Esophagus (tissue), 2 donors: ENCODE results near the gene CTDSP1. TPM values are rescaled to one million over a fixed set of nuclear protein-coding genes. Genes with fewer than 3 reads are reported as not detected.

Experiments used
- H3K27ac ChIP-seq, 2 donors: one replicate each; pipeline ENCODE4 v1.5.1; 2013; ENCODE audit warnings: low read depth in 2 of 2, mild to moderate bottlenecking in 2 of 2, inconsistent platforms in 1 of 2, low read length in 1 of 2, moderate library complexity in 1 of 2
- H3K27me3 ChIP-seq, 2 donors: one replicate each; pipeline ENCODE4 v1.6.1; 2013; ENCODE audit warnings: low read length in 2 of 2, control low read depth in 1 of 2, mild to moderate bottlenecking in 1 of 2; ENCODE audit not compliant: insufficient read depth in 2 of 2, control insufficient read depth in 1 of 2
- H3K36me3 ChIP-seq, 2 donors: one replicate each; pipeline ENCODE4 v1.6.1; 2013; ENCODE audit warnings: low read length in 1 of 2; ENCODE audit not compliant: control insufficient read depth in 2 of 2, insufficient read depth in 2 of 2
- H3K4me1 ChIP-seq, 2 donors: one replicate each; pipeline ENCODE4 v1.6.1; 2013; ENCODE audit warnings: low read length in 1 of 2; ENCODE audit not compliant: control insufficient read depth in 2 of 2, insufficient read depth in 2 of 2
- H3K4me3 ChIP-seq, 2 donors: one replicate each; pipeline ENCODE4 v1.5.1; 2013; ENCODE audit warnings: low read length in 2 of 2, mild to moderate bottlenecking in 2 of 2, low read depth in 1 of 2, moderate library complexity in 1 of 2
- H3K9me3 ChIP-seq, 2 donors: one replicate each; pipeline ENCODE4 v1.6.1; 2013; ENCODE audit warnings: mild to moderate bottlenecking in 2 of 2, low read depth in 1 of 2, low read length in 1 of 2, moderate library complexity in 1 of 2; ENCODE audit not compliant: control insufficient read depth in 2 of 2, insufficient read depth in 1 of 2
- WGBS, 2 donors: extraction: QIAGEN DNeasy Blood & Tissue Kit; methylation state at CpG; one replicate each; pipeline ENCODE4 v1.1.7; 2013; 5-methylcytosine and 5-hydroxymethylcytosine counted together
- polyA plus RNA-seq, 2 donors: library from polyadenylated mRNA; stranded (reverse); fragments of 200-250 nt; gene quantifications; one replicate each; pipeline ENCODE4 v1.2.3, GENCODE V29; 2013
- donor health status: healthy with polysubstance abuse.
- donor health status: Bipolar disorder and iron deficiency.

The CTDSP1 gene
- polyA plus RNA-seq, 2 donors = 59.1 to 76.9 TPM

DNA sequence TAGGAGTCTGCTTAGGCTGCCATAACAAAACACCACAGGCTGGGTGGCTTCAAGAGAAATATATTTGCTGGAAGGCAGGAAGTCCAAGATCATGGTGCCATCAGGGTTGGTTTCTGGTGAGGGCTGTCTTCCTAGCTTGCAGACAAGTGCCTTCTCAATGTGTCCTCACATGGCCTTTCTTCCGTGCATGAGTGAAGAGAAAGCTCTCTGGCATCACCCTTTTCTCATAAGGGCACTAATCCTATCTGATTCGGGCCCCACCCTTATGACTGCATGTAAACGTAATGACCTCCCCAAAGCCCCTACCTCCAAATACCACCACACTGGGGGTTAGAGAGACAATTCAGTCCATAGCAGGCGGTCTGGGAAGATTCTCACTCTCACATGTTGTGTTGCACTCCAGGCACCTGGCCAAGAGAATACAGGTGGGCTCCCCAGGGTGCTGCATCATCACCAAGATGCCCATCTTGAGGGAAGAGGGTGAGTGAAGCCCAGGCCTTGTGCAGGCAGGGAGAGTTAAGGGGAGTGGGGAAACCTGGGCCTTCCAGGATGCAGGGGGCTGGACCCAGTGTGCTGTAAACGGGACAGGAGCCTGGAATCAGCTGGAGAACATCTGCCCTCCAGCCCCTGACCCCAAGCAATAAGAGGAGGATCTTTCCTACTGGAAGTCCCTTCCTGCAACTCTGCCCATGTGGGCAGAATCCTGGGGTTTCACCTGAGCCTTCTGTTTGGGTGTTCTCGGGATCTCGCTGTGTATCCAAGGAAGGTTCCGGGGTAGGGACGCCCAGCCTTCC lies 32.9 kb upstream of the CTDSP1 start:
- WGBS, 2 donors = 90 to 92% methylated on average over 9 of the region's 9 CpGs
- Histone ChIP-seq H3K36me3 (no peaks in the 10 kb centered on the region), H3K4me1 (no peaks in the 10 kb centered on the region), H3K9me3 (peaks cover 2 to 3% of the 10 kb centered on the region in 2 donors), H3K4me3 (peak overlapping the region; percentile 52 to 57), H3K27me3 (no peaks in the 10 kb centered on the region), H3K27ac (peak overlapping the region; percentile 85 to 87)

GRCh38 chr2:218367415-218368149 lies 32.1 kb upstream of the CTDSP1 start:
- Histone ChIP-seq H3K27me3 (no peaks in the 10 kb centered on the region), H3K27ac (peak overlapping the region; percentile 85 to 87), H3K9me3 (peaks cover 2 to 3% of the 10 kb centered on the region in 2 donors), H3K4me1 (no peaks in the 10 kb centered on the region), H3K36me3 (no peaks in the 10 kb centered on the region), H3K4me3 (peak overlapping the region; percentile 52 to 57)
- WGBS, 2 donors = 3 to 4% methylated on average over 59 to 60 of the region's 60 CpGs

DNA sequence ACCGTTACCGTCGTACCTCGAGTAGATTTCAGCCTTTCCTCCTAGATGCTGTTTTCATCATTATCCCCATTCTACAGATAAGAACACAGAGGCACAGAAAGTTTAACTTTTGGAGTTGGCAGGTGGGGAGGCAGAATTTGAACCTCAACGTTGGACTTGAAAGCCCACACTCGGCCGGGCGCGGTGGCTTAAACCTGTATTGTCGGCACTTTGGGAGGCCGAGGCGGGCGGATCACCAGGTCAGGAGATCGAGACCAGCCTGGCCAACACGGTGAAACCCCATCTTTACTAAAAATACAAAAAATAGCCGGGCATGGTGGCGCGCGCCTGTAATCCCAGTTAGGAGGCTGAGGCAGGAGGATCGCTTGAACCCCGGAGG lies 31.5 kb upstream of the CTDSP1 start:
- Histone ChIP-seq H3K4me1 (no peaks in the 10 kb centered on the region), H3K36me3 (no peaks in the 10 kb centered on the region)
- WGBS, 2 donors = 57 to 64% methylated on average over 21 of the region's 21 CpGs

DNA sequence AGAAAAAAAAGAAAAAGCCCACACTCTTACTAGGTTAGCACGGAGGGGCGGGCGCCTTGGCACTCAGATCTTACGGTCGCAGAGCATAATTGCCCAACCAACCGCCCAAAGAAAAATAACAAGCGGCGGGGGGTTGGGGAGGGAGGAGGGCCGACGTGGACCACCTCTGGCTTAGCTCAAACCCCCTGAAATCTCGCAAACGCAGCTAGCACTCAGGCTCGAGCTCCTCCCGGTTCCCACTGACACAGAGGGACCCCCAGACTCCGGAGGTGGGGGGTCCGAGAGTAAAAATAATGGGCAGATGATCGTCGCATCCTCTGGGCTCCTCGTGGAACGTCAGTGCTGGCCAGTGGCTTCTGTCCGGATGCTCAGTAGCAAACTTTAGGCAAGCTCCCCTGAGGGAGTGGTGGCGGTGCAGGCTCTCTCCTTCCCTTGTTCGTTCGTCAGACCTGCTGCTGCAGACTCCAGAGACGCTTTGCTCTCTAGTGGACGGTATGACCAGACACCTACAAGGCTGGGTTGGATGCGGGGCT lies 31.0 kb upstream of the CTDSP1 start:
- 52 to 53% methylated on average over 26 to 27 of the region's 27 CpGs for WGBS, 2 donors
- H3K36me3 ChIP-seq = no peaks in the 10 kb centered on the region
- H3K27me3 ChIP-seq = no peaks in the 10 kb centered on the region
- no peak overlapping the region for H3K4me3 ChIP-seq
- H3K27ac ChIP-seq = peak overlapping the region; percentile 33 to 53
- no peaks in the 10 kb centered on the region for H3K4me1 ChIP-seq
- H3K9me3 ChIP-seq = peaks cover 2 to 3% of the 10 kb centered on the region in 2 donors

More for the DNA sequence above, 31.5 kb upstream of the CTDSP1 start:
- peak overlapping the region; percentile 52 to 57 for H3K4me3 ChIP-seq
- H3K9me3 ChIP-seq = peaks cover 2 to 3% of the 10 kb centered on the region in 2 donors
- peak overlapping the region; percentile 85 to 87 for H3K27ac ChIP-seq
- no peaks in the 10 kb centered on the region for H3K27me3 ChIP-seq

DNA sequence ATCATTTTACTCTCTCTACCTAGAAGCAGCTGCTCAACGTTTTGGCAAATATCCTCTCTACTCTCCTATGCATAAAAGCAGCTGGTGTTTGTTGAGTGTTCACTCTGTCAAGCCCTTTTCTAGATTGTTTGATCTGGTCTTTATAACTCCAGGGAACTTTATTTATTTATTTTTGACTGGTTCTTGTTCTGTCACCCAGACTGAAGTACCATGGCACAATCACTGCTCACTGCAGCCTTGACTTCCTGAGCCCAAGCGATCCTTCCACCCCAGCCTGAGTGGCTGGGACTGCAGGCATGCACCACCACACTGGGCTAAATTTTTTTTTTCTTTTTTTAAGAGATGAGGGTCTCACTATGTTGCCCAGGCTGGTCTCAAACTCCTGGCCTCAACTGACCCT lies 30.3 kb upstream of the CTDSP1 start:
- Histone ChIP-seq H3K36me3 (no peaks in the 10 kb centered on the region), H3K27ac (no peak overlapping the region), H3K4me3 (no peak overlapping the region), H3K27me3 (no peaks in the 10 kb centered on the region), H3K4me1 (no peaks in the 10 kb centered on the region), H3K9me3 (peaks cover 2 to 3% of the 10 kb centered on the region in 2 donors)
- WGBS, 2 donors = 53 to 65% methylated on average over 2 of the region's 2 CpGs

- H3K36me3 ChIP-seq = no peaks in the 10 kb centered on the region
Observed at GRCh38 chr2:218370410-218371063, 29.1 kb upstream of the CTDSP1 start.

DNA sequence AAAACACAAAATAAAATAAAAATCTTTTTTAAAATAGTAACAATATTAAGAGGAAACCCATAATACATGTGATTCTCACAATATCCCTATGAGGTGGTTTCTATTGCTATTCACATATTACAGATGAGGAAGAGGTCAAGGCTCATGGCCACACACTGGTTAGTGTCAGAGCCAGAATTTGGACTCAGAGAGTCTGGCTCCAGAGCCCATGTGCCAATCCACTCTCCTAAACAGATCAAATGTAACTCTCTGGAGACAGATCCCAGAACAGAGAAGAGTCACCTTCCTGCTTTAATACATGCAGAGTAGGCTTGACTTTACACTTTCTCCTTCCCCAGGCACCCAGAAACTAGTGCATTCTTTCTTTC lies 27.7 kb upstream of the CTDSP1 start:
- H3K36me3 ChIP-seq = no peaks in the 10 kb centered on the region
- no peak overlapping the region for H3K27ac ChIP-seq
- no peaks in the 10 kb centered on the region for H3K9me3 ChIP-seq

More at GRCh38 chr2:218370410-218371063, 29.1 kb upstream of the CTDSP1 start:
- Histone ChIP-seq H3K9me3 (peaks cover 2 to 3% of the 10 kb centered on the region in 2 donors), H3K27me3 (no peaks in the 10 kb centered on the region), H3K4me3 (no peak overlapping the region), H3K27ac (peak overlapping the region in 1 of 2 donors; percentile 1), H3K4me1 (no peaks in the 10 kb centered on the region)
- 79 to 80% methylated on average over 11 of the region's 11 CpGs for WGBS, 2 donors

GRCh38 chr2:218374795-218375194 lies 24.9 kb upstream of the CTDSP1 start:
- Histone ChIP-seq H3K9me3 (no peaks in the 10 kb centered on the region), H3K36me3 (no peaks in the 10 kb centered on the region), H3K4me1 (no peaks in the 10 kb centered on the region), H3K27me3 (no peaks in the 10 kb centered on the region), H3K4me3 (no peak overlapping the region), H3K27ac (peak overlapping the region in 1 of 2 donors; percentile 10)
- 52 to 58% methylated on average over 4 of the region's 4 CpGs for WGBS, 2 donors

More for the DNA sequence above, 27.7 kb upstream of the CTDSP1 start:
- Histone ChIP-seq H3K4me3 (no peak overlapping the region), H3K4me1 (no peaks in the 10 kb centered on the region), H3K27me3 (no peaks in the 10 kb centered on the region)

GRCh38 chr2:218375212-218375611 lies 24.5 kb upstream of the CTDSP1 start:
- Histone ChIP-seq H3K4me1 (no peaks in the 10 kb centered on the region), H3K27ac (no peak overlapping the region), H3K36me3 (no peaks in the 10 kb centered on the region), H3K4me3 (no peak overlapping the region), H3K27me3 (no peaks in the 10 kb centered on the region), H3K9me3 (no peaks in the 10 kb centered on the region)
- WGBS, 2 donors = 12 to 29% methylated on average over 2 of the region's 2 CpGs
